K562 (cell line): ENCODE data around the gene OPCML. TPM values are rescaled to one million over a fixed set of nuclear protein-coding genes. Genes with fewer than 3 reads are reported as not detected.

Experiments
- ATAC-seq: fragments of 200-7000 bp; cut with Tn5 transposase; 3 replicates; pipeline ENCODE4 v1.9.1; 2020; ENCODE audit warnings: moderate library complexity
- BruUV-seq: library from RNA; stranded (reverse); fragments of 400-500 nt; replicated peaks from 2 replicates; lab custom pipeline; 2021; lab: Mats Ljungman, UMichigan
- CTCF ChIA-PET: fragments of 300-600 bp; formaldehyde crosslinking; extraction: SDS; loops from one replicate; lab custom pipeline; 2021; ENCODE audit warnings: low intra/inter-chr PET ratio; lab: Yijun Ruan, JAX
- POLR2A ChIA-PET: fragments of 300-600, 350-650 bp; sonication (Branson Sonifier 250); formaldehyde crosslinking; extraction: SDS; loops from one replicate; lab custom pipeline; 2021; ENCODE audit warnings: antibody characterized with exemption, inconsistent platforms; lab: Yijun Ruan, JAX
- DNase-seq, 4 experiments: peaks; one replicate each; pipeline versions ENCODE4 v3.0.0 to v3.0.0-alpha.2; 2011 to 2018; ENCODE audit warnings: low spot score in 3 of 4, mixed read lengths in 3 of 4; ENCODE audit errors: extremely low read depth in 1 of 4
- FAIRE-seq: peaks from 2 replicates; lab custom pipeline; 2011; peaks lifted over from hg19 to GRCh38; lab: Jason Lieb, UNC
- H2AFZ ChIP-seq: 2 replicates; pipeline ENCODE4 v1.6.0; 2011; ENCODE audit warnings: low read depth, low read length, control low read depth, inconsistent platforms
- H3K27ac ChIP-seq: fragments of 200-600 bp; 3 replicates; pipeline ENCODE4 v1.8.0; 2011; ENCODE audit warnings: low read depth, mild to moderate bottlenecking, control low read depth, inconsistent platforms, low read length, moderate library complexity, mixed read lengths; ENCODE audit errors: extremely low read depth
- H3K27me3 ChIP-seq, 2 experiments: fragments of 300-600 bp in 1 of 2; 2 replicates in 1 of 2; 3 replicates in 1 of 2; pipeline versions ENCODE4 v1.6.0 to v1.8.0; 2011; ENCODE audit warnings: inconsistent platforms in 2 of 2, low read length in 2 of 2, mild to moderate bottlenecking in 1 of 2, mixed read lengths in 1 of 2, moderate library complexity in 1 of 2; ENCODE audit not compliant: control insufficient read depth in 2 of 2, insufficient read depth in 2 of 2
- H3K36me3 ChIP-seq: fragments of 300-600 bp; 3 replicates; pipeline ENCODE4 v1.8.0; 2011; ENCODE audit warnings: mild to moderate bottlenecking, low read length, inconsistent platforms; ENCODE audit not compliant: control insufficient read depth, insufficient read depth
- H3K4me1 ChIP-seq, 2 experiments: fragments of 200-600 bp in 1 of 2; replicated peaks in 1 of 2; 2 replicates in 1 of 2; 3 replicates in 1 of 2; pipeline versions ENCODE4 v1.5.1 to v1.8.0; 2011; ENCODE audit warnings: inconsistent platforms in 2 of 2, low read length in 2 of 2, mild to moderate bottlenecking in 1 of 2, mixed read lengths in 1 of 2, moderate library complexity in 1 of 2; ENCODE audit not compliant: control insufficient read depth in 2 of 2, insufficient read depth in 2 of 2
- H3K4me2 ChIP-seq: 2 replicates; pipeline ENCODE4 v1.6.1; 2011; ENCODE audit warnings: low read length, control low read depth, inconsistent platforms, mixed read lengths; ENCODE audit not compliant: insufficient read depth
- H3K4me3 ChIP-seq: fragments of 200-600 bp; sonication (generic), shearing (Covaris generic); 2 replicates; pipeline ENCODE4 v1.5.1; 2016; ENCODE audit warnings: control low read depth, inconsistent platforms
- H3K79me2 ChIP-seq: fragments of 200-600 bp; 3 replicates; pipeline ENCODE4 v1.8.0; 2011; ENCODE audit warnings: low read length, inconsistent platforms; ENCODE audit not compliant: control insufficient read depth, insufficient read depth
- H3K9ac ChIP-seq, 2 experiments: 2 replicates each; pipeline versions ENCODE4 v1.6.0 to v1.6.1; 2011; ENCODE audit warnings: low read depth in 2 of 2, low read length in 2 of 2, control low read depth in 1 of 2, inconsistent platforms in 1 of 2, mild to moderate bottlenecking in 1 of 2, mixed read lengths in 1 of 2; ENCODE audit not compliant: insufficient read depth in 1 of 2
- H3K9me1 ChIP-seq: one replicate; pipeline ENCODE4 v1.6.0; 2011; ENCODE audit warnings: inconsistent platforms, mild to moderate bottlenecking, low read length, moderate library complexity; ENCODE audit not compliant: control insufficient read depth, insufficient read depth
- H3K9me3 ChIP-seq: replicated peaks from 2 replicates; pipeline ENCODE4 v1.5.1; 2011; ENCODE audit warnings: low read depth, low read length, inconsistent platforms; ENCODE audit not compliant: control insufficient read depth, insufficient read depth
- H4K20me1 ChIP-seq: replicated peaks from 2 replicates; pipeline ENCODE4 v1.6.1; 2011; ENCODE audit warnings: low read length, inconsistent platforms, mixed read lengths; ENCODE audit not compliant: control insufficient read depth, insufficient read depth
- FOXP1 ChIP-seq: sonication (generic); formaldehyde crosslinking; IDR thresholded peaks from 2 replicates; pipeline ENCODE4 v1.8.0; 2022; ENCODE audit warnings: mild to moderate bottlenecking, missing genetic modification reagents
- HLTF ChIP-seq: fragments of 450-650 bp; IDR thresholded peaks from 2 replicates; pipeline ENCODE4 v1.6.1; 2016
- KDM5B ChIP-seq: fragments of 200-600 bp; sonication (generic); IDR thresholded peaks from 2 replicates; pipeline ENCODE4 v1.6.1; 2012; ENCODE audit warnings: low read depth, mild to moderate bottlenecking, moderate library complexity, low read length, control low read depth, inconsistent platforms; ENCODE audit not compliant: insufficient replicate concordance
- KLF16 ChIP-seq: IDR thresholded peaks from 2 replicates; pipeline ENCODE4 v1.6.1; 2016; ENCODE audit warnings: antibody characterized with exemption
- KLF6 ChIP-seq: fragments of 250-450 bp; sonication (Bioruptor Pico); IDR thresholded peaks from 2 replicates; pipeline ENCODE4 v1.4.0; 2020; ENCODE audit warnings: mild to moderate bottlenecking, moderate library complexity, borderline replicate concordance
- NCOA2 ChIP-seq, 2 experiments: fragments of 450-650 bp; IDR thresholded peaks; 2 replicates each; pipeline ENCODE4 v1.6.1; 2018; ENCODE audit warnings: mild to moderate bottlenecking in 2 of 2, moderate library complexity in 1 of 2; ENCODE audit not compliant: partially characterized antibody in 2 of 2
- PATZ1 ChIP-seq: fragments of 250-450 bp; sonication (Bioruptor Pico); IDR thresholded peaks from 2 replicates; pipeline ENCODE4 v1.5.0; 2020; ENCODE audit warnings: mild to moderate bottlenecking, borderline replicate concordance
- RAD21 ChIP-seq, 2 experiments: fragments of 250-450 bp in 1 of 2; fragments of 450-650 bp in 1 of 2; sonication (Bioruptor Pico) in 1 of 2; formaldehyde crosslinking in 1 of 2; IDR thresholded peaks in 1 of 2; conservative IDR thresholded peaks in 1 of 2; 2 replicates each; pipeline versions ENCODE4 v1.4.0 to v1.8.0; 2020 to 2022; ENCODE audit warnings: mild to moderate bottlenecking in 2 of 2, moderate library complexity in 1 of 2
- ZFX ChIP-seq: sonication (generic); formaldehyde crosslinking; IDR thresholded peaks from 2 replicates; pipeline ENCODE4 v1.8.0; 2022; ENCODE audit warnings: mild to moderate bottlenecking, missing genetic modification reagents, moderate library complexity
- ZNF282 ChIP-seq: sonication (generic); formaldehyde crosslinking; IDR thresholded peaks from 2 replicates; pipeline ENCODE4 v1.8.1; 2023; ENCODE audit warnings: missing genetic modification reagents
- ZNF511 ChIP-seq: sonication (generic); formaldehyde crosslinking; IDR thresholded peaks from 2 replicates; pipeline ENCODE4 v1.8.0; 2022; ENCODE audit warnings: mild to moderate bottlenecking, missing genetic modification reagents
- ZNF695 ChIP-seq: fragments of 450-650 bp; formaldehyde crosslinking; IDR thresholded peaks from 2 replicates; pipeline ENCODE4 v1.4.0; 2020; ENCODE audit warnings: mild to moderate bottlenecking, moderate library complexity
- WGBS: fragments of 100-300 bp; shearing (Covaris generic); methylation state at CpG from one replicate; pipeline ENCODE4 v1.1.6; 2016; ENCODE audit warnings: low coverage, mixed read lengths; ENCODE audit not compliant: insufficient coverage; ENCODE audit errors: missing lambda C conversion rate; 5-methylcytosine and 5-hydroxymethylcytosine counted together
- in situ Hi-C: fragments of 300-500 bp; cut with MboI; formaldehyde crosslinking; loops from 4 replicates; pipeline ENCODE4 v1.15.0; 2018; ENCODE audit warnings: inconsistent platforms, mixed read lengths
- intact Hi-C: fragments of 100-400 bp; cut with micrococcal nuclease; formaldehyde crosslinking; loops from 2 replicates; pipeline ENCODE4 v1.14.2; 2022
- polyA plus RNA-seq, 8 experiments: library from polyadenylated mRNA; depleted of rRNA in 4 of 8; stranded (reverse) in 5 of 8; unstranded in 3 of 8; fragments of >200 nt; fragmentation: Nextera tagmentation in 2 of 8; fragmentation: Illumina TruSeq in 1 of 8; extraction: Ambion mirVana in 2 of 8; extraction: Trizol in 1 of 8; gene quantifications; 2 replicates each; pipeline versions ENCODE4 v1.2.1 to v1.2.3, GENCODE V29; 2011 to 2014; ENCODE audit warnings: inconsistent platforms in 1 of 8, missing spikeins in 1 of 8
- total RNA-seq, 7 experiments: library from RNA; depleted of rRNA in 6 of 7; stranded (reverse); fragments of >200 nt in 6 of 7; fragmentation: Illumina TruSeq in 2 of 7; extraction: Trizol in 2 of 7; gene quantifications; 2 replicates each; pipeline versions ENCODE4 v1.2.1 to v1.2.3, GENCODE V29; 2011 to 2021; ENCODE audit warnings: low replicate concordance in 1 of 7
- TF ChIP-seq, protein P1 (sequence below): fragments of 450-650 bp; IDR thresholded peaks from 2 replicates; pipeline ENCODE4 v1.6.1; 2017; ENCODE audit warnings: antibody characterized with exemption

Gene OPCML
- total and polyA plus RNA-seq, 9 of the 15 experiments (the other 6 are each of a cell fraction or from before 2014, with no cell fraction given): not detected

- ChIA-PET CTCF (no interaction called here), POLR2A (no interaction called here)
- no peaks in the 10 kb centered on the region for H3K9me1 ChIP-seq
- no peaks in the 10 kb centered on the region for H3K27me3 ChIP-seq
- H2AFZ ChIP-seq: no peak overlapping the region
- intact Hi-C loops: no loop called here
- H3K79me2 ChIP-seq: no peaks in the 10 kb centered on the region
- H3K4me2 ChIP-seq: no peak overlapping the region
- no peak for FAIRE-seq
- H3K9ac ChIP-seq: no peak overlapping the region
- H3K4me3 ChIP-seq: no peak overlapping the region
- H3K4me1 ChIP-seq: no peaks in the 10 kb centered on the region
- no peak for DNase-seq
- no TSS peak for BruUV-seq
- H3K27ac ChIP-seq: no peak overlapping the region
- TF ChIP-seq HLTF (no peak), PATZ1 (CRISPR knock-in tag) (no peak), FOXP1 (CRISPR knock-in tag) (no peak), ZNF511 (no peak), ZNF282 (CRISPR knock-in tag) (no peak), KLF6 (CRISPR knock-in tag) (no peak), KDM5B (no peak), NCOA2 (IDR thresholded peaks at IDR 0.05; ENCODE audit: partially characterized antibody in 2 of 2) (no peak), KLF16 (no peak), ZFX (no peak), RAD21 (CRISPR knock-in tag; conservative IDR thresholded peaks at IDR 0.05 in 1 of 2, IDR thresholded peaks at IDR 0.05 in 1 of 2) (no peak), ZNF695 (CRISPR knock-in tag) (no peak)
- TF ChIP-seq, protein P1, sequence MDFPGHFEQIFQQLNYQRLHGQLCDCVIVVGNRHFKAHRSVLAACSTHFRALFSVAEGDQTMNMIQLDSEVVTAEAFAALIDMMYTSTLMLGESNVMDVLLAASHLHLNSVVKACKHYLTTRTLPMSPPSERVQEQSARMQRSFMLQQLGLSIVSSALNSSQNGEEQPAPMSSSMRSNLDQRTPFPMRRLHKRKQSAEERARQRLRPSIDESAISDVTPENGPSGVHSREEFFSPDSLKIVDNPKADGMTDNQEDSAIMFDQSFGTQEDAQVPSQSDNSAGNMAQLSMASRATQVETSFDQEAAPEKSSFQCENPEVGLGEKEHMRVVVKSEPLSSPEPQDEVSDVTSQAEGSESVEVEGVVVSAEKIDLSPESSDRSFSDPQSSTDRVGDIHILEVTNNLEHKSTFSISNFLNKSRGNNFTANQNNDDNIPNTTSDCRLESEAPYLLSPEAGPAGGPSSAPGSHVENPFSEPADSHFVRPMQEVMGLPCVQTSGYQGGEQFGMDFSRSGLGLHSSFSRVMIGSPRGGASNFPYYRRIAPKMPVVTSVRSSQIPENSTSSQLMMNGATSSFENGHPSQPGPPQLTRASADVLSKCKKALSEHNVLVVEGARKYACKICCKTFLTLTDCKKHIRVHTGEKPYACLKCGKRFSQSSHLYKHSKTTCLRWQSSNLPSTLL: no peak
- H3K36me3 ChIP-seq: no peaks in the 10 kb centered on the region
- in situ Hi-C loops: no loop called here
- ATAC-seq: no peak
- no peaks in the 10 kb centered on the region for H4K20me1 ChIP-seq
- H3K9me3 ChIP-seq: no peaks in the 10 kb centered on the region
- 2% methylated on average over 6 of the region's 7 CpGs for WGBS
These were observed 9.4 kb upstream of the OPCML start for GRCh38 chr11:133541720-133542095.
